Activated T-cell treated with anti-CD3 and anti-CD28 coated beads, Interleukin-2, amount 50 U/mL, for 72 hours (primary cell): Measurements from ENCODE around the gene PPP1R37. TPM values are rescaled to one million over a fixed set of nuclear protein-coding genes. Genes with fewer than 3 reads are reported as not detected.

Experiments used
- ATAC-seq, 2 donors: fragments of 150-1000 bp; cut with Tn5 transposase; replicated peaks in 1 of 2; 2 replicates each; pipeline ENCODE4 v1.10.0; 2021; ENCODE audit warnings: moderate library complexity in 2 of 2, mild to moderate bottlenecking in 1 of 2
- DNase-seq, 2 donors: peaks; one replicate each; pipeline ENCODE4 v3.0.0; 2021 to 2022; ENCODE audit warnings: mixed read lengths in 1 of 2
- H3K27ac Mint-ChIP-seq: one replicate; pipeline ENCODE4 v1.8.0; 2022; ENCODE audit warnings: mild to moderate bottlenecking, moderate library complexity, mixed read lengths
- H3K27me3 Mint-ChIP-seq: one replicate; pipeline ENCODE4 v1.8.0; 2022; ENCODE audit warnings: low read depth, mixed read lengths
- H3K36me3 Mint-ChIP-seq, 2 donors: one replicate each; pipeline ENCODE4 v1.8.0; 2022; ENCODE audit warnings: mixed read lengths in 2 of 2, mild to moderate bottlenecking in 1 of 2; ENCODE audit not compliant: insufficient read depth in 2 of 2
- H3K4me1 Mint-ChIP-seq: one replicate; pipeline ENCODE4 v1.8.0; 2022; ENCODE audit warnings: low read depth, mixed read lengths
- H3K4me3 Mint-ChIP-seq, 2 donors: one replicate each; pipeline ENCODE4 v1.8.0; 2022; ENCODE audit warnings: mild to moderate bottlenecking in 2 of 2, mixed read lengths in 2 of 2, moderate library complexity in 2 of 2
- H3K9me3 Mint-ChIP-seq, 2 donors: one replicate each; pipeline ENCODE4 v1.8.0; 2022; ENCODE audit warnings: mixed read lengths in 2 of 2
- total RNA-seq, 2 donors: library from RNA; stranded (reverse); gene quantifications; one replicate each; pipeline ENCODE4 v1.2.3, GENCODE V29; 2022

The PPP1R37 gene
- total RNA-seq, 2 donors from 2014 or later, result 11.8 to 17.3 TPM

DNA sequence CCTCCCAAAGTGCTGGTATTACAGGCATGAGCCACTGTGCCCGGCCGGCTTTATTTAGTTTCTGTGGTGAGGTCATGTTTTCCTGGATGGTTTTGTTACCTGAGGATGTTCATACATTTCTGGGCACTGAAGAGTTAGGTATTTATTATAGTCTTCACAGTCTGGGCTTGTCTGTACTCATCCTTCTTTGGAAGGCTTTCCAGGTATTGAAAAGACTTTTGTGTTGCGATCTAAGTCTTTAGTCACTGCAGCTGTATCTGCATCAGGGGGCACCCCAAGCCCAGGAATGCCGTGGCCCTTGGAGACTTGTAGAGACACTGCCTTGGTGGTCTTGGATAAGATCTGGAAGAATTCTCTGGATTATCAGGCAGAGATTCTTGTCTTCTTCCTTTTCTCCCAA lies 98.4 kb downstream of the PPP1R37 start:
- no peak for DNase-seq
- no peak overlapping the region for H3K4me3 Mint-ChIP-seq
- H3K27me3 Mint-ChIP-seq, result no peaks in the 10 kb centered on the region
- H3K27ac Mint-ChIP-seq, result no peak overlapping the region
- H3K4me1 Mint-ChIP-seq, result no peaks in the 10 kb centered on the region
- no peaks in the 10 kb centered on the region for H3K36me3 Mint-ChIP-seq
- no peak for ATAC-seq
- no peaks in the 10 kb centered on the region for H3K9me3 Mint-ChIP-seq

DNA sequence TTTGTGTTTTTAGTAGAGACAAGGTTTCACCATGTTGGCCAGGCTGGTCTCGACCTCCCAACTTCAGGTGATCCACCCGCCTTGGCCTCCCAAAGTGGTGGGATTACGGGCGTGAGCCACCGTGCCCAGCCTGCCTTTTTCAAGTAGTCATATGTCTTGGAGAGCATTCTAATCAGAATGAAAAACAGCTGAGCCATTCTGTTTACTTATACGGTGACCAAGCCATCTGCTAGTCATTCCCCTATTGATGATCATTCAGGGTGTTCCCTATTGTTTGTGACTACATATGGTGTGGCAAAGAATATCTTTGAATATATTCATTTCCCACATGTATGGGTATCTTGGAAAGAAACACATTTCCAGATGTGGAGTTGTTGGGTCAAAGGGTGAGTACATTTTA lies 102.8 kb downstream of the PPP1R37 start:
- H3K4me1 Mint-ChIP-seq, result no peaks in the 10 kb centered on the region
- H3K9me3 Mint-ChIP-seq, result no peaks in the 10 kb centered on the region
- DNase-seq (no peak), ATAC-seq (no peak)
- H3K36me3 Mint-ChIP-seq, result no peaks in the 10 kb centered on the region
- H3K27ac Mint-ChIP-seq, result no peak overlapping the region
- no peak overlapping the region for H3K4me3 Mint-ChIP-seq
- H3K27me3 Mint-ChIP-seq, result no peaks in the 10 kb centered on the region

Other genes starting within 250 kb of the PPP1R37 start
- 1 to 10 TPM; 2.8 to 3.3 TPM for gene NECTIN2, start 246.9 kb upstream of the PPP1R37 start, total RNA-seq
- gene TOMM40, start 201.9 kb upstream of the PPP1R37 start, total RNA-seq, result 10 to 100 TPM; 53.0 to 65.1 TPM
- gene APOE, start 187.4 kb upstream of the PPP1R37 start, total RNA-seq, result 1 to 10 TPM; 2.1 TPM
- gene APOC1, start 178.6 kb upstream of the PPP1R37 start, total RNA-seq, result not detected
- not detected for gene APOC4, start 150.9 kb upstream of the PPP1R37 start, total RNA-seq
- not detected for gene APOC2, start 147.1 kb upstream of the PPP1R37 start, total RNA-seq
- 10 to 100 TPM; 44.7 to 50.0 TPM for gene CLPTM1, start 137.8 kb upstream of the PPP1R37 start, total RNA-seq
- gene RELB, start 91.7 kb upstream of the PPP1R37 start, total RNA-seq, result 100 to 1,000 TPM; 142 to 145 TPM
- gene CLASRP, start 54.1 kb upstream of the PPP1R37 start, total RNA-seq, result 100 to 1,000 TPM; 110 to 138 TPM
- gene ZNF296, start 16.7 kb upstream of the PPP1R37 start, total RNA-seq, result 1 to 10 TPM; 5.1 to 5.2 TPM
- 10 to 100 TPM; 26.4 to 28.1 TPM for gene GEMIN7, start 13.9 kb upstream of the PPP1R37 start, total RNA-seq
- gene NKPD1, start 67.8 kb downstream of the PPP1R37 start, total RNA-seq, result under 1 TPM; 0.70 to 0.72 TPM
- gene TRAPPC6A, start 85.1 kb downstream of the PPP1R37 start, total RNA-seq, result 10 to 100 TPM; 48.5 to 58.5 TPM
- 10 to 100 TPM; 16.7 to 17.7 TPM for gene BLOC1S3, start 85.6 kb downstream of the PPP1R37 start, total RNA-seq
- gene EXOC3L2, start 152.2 kb downstream of the PPP1R37 start, total RNA-seq, result not detected
- 10 to 100 TPM; 25.3 to 37.9 TPM for gene MARK4, start 158.1 kb downstream of the PPP1R37 start, total RNA-seq
- not detected for gene CKM, start 229.7 kb downstream of the PPP1R37 start, total RNA-seq
- under 1 TPM; 0.22 to 0.42 TPM for gene KLC3, start 247.6 kb downstream of the PPP1R37 start, total RNA-seq